Peyer's patch (tissue), 4 donors: ENCODE results near the gene ARPC5L.

Experiments used
- POLR2A ChIP-seq, 2 donors: fragments of 450-650 bp; IDR thresholded peaks; one replicate each; pipeline ENCODE4 v1.5.1; 2017; ENCODE audit warnings: antibody characterized with exemption in 2 of 2, mild to moderate bottlenecking in 2 of 2, moderate library complexity in 2 of 2
- TF ChIP-seq, protein P1 (sequence below), 6 experiments: fragments of 450-650 bp in 4 of 6; fragments of 200-600 bp in 2 of 6; sonication (generic) in 1 of 6; IDR thresholded peaks; one replicate each; pipeline ENCODE4 v1.5.1; 2017 to 2019; ENCODE audit warnings: antibody characterized with exemption in 6 of 6, mild to moderate bottlenecking in 3 of 6, moderate library complexity in 1 of 6

DNA sequence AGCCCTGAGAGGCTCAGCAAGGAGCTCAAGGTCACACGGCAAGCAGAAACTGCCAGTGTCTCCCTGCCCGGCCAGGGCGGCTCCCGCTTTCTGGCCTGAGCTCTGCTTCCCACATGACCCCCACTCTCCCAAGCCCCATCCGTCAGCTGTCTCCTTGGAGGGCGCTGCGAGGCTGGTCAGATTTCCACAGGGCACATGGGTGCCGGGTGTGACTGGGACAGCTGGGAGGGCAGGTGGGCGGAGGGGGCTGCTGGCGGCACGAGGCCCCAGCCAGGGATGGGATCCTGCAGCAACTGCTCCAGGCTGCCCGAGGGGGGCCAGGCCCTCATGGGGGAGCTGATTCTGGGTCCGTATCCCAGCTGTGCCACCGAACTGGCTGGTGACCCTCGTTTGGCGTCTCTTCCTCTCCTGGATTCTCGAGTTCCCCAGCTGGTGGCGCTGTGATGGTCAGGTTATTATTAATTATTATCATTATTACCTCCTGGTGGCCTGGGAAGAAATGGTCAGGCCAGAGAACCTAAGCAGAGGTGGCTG is 21.6 kb upstream of the ARPC5L start:
- TF ChIP-seq, protein P1, sequence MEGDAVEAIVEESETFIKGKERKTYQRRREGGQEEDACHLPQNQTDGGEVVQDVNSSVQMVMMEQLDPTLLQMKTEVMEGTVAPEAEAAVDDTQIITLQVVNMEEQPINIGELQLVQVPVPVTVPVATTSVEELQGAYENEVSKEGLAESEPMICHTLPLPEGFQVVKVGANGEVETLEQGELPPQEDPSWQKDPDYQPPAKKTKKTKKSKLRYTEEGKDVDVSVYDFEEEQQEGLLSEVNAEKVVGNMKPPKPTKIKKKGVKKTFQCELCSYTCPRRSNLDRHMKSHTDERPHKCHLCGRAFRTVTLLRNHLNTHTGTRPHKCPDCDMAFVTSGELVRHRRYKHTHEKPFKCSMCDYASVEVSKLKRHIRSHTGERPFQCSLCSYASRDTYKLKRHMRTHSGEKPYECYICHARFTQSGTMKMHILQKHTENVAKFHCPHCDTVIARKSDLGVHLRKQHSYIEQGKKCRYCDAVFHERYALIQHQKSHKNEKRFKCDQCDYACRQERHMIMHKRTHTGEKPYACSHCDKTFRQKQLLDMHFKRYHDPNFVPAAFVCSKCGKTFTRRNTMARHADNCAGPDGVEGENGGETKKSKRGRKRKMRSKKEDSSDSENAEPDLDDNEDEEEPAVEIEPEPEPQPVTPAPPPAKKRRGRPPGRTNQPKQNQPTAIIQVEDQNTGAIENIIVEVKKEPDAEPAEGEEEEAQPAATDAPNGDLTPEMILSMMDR (IDR thresholded peaks at IDR 0.05): no peak
- TF ChIP-seq POLR2A (IDR thresholded peaks at IDR 0.05): no peak
